NOMO-1 treated with dmso at 0.1 percent for 144 hours (cell line): ENCODE data around the gene PSMC1.
A peak's percentile ranks its signal among the peaks of the same experiment; 100 is the strongest.
"Not testable (repeated sequence)": the region's sequence is repeated elsewhere in the genome, so short reads cannot be mapped to it uniquely, and the experiment has no call there.

Experiments
- DNase-seq: peaks from one replicate; lab custom pipeline; 2025; ENCODE audit not compliant: unreplicated experiment; lab: John Stamatoyannopoulos, UW

Gene PSMC1

DNA sequence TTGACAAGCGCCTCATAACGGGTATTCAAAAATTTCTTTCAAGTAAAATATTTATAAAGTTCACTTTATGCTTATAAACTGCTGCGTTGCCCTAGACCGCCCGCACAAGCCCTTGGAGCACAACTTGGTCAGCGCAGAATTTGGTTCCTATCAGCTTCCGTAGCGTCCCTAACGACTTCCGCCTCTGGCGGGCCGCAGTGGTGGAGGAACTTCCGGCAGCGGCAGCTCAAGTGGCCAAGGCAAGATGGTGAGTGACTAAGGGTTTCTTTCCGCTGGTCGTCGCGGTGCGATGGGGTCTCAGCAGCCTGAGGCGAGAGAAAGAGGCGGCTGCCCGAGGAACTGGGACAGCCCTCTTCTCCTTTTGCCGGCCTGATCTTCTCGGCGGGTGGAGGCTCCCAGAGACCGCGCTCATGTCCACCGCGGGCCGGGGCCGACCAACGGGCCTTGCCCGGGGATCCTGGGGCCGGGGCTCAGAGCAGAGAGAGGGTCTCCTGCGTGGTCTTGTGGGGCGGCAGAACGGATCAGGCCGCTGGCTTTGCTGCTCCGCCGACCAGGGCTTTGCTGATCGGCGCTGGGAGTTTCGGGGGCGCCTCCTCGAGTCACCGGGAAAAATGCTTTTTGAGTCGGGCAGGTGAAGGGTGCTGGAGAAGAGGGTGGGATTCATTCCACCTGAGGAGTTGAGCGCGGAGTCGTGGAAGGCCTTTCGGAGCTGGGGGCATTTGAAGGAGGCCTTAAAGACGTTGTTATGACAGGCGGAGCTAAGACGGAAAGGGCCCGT is at the start of gene PSMC1:
TSS of gene PSMC1 (plus strand) at position 200 of the 778 bp plus-strand sequence. CDS start at position 245, 45 bp downstream.
- DNase-seq = peak; percentile 93

DNA sequence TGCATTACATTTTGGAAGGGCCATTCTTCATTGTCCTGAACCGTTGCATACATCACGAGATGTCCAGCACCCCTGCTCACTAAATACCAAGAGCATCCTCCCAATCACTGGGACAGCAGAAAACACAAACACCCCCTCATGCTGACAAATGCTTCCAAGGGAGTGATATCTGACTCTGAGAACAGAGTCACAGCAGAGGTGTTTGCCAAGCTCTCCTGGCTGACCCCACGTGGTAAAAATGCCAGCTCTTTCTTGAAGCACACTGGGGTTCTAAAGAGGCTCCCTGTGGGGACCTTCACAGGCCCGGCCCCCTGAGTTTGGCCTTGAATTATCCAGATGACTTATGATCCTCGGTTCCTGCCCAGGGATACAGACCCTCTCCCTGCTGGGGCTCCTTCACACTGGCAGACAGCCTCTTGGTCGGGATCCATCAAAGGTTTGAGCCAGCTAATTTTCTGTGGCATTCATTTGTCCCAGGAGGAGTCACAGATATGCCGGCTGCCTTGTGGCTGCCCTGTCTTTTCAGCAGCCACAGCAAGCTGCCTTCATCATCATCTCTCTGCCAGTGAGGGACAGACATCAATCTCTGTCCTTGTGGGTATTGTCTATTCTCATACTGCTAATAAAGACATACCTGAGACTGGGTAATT is 43.1 kb upstream of the PSMC1 start:
- no peak for DNase-seq

DNA sequence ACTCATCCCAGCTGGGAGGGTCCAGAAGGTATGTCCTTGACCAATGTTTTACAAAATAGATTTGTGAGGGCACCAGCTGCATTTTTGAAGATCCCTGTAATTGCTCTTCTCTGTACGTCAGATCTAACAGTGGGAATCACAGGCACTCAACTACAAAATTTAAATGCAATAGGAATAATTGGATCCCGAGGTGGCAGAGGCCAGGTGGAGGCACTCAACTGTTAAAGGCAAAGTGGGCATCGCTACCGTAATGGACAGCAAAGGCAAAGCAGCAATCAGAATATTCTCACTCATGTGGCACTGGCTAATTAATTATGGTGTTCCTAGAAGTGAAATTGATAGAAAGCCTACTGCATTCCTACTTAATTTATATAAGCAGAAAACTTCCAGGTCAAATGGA is 27.9 kb upstream of the PSMC1 start:
- no peak for DNase-seq

DNA sequence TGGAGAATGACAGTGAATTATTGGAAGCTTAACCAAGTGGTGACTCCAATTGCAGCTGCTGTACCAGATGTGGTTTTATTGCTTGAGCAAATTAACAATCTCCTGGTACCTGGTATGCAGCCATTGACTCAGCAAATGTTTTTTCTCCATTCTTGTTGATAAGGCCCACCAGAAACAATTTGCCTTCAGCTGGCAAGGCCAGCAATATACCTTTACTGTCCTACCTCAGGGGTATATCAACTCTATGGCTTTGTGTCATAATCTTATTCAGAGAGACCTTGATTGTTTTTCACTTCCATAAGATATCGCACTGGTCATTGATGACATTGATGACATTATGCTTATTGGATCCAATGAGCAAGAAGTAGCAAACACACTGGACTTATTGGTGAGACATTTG is 26.4 kb upstream of the PSMC1 start:
- not testable (repeated sequence) for DNase-seq

DNA sequence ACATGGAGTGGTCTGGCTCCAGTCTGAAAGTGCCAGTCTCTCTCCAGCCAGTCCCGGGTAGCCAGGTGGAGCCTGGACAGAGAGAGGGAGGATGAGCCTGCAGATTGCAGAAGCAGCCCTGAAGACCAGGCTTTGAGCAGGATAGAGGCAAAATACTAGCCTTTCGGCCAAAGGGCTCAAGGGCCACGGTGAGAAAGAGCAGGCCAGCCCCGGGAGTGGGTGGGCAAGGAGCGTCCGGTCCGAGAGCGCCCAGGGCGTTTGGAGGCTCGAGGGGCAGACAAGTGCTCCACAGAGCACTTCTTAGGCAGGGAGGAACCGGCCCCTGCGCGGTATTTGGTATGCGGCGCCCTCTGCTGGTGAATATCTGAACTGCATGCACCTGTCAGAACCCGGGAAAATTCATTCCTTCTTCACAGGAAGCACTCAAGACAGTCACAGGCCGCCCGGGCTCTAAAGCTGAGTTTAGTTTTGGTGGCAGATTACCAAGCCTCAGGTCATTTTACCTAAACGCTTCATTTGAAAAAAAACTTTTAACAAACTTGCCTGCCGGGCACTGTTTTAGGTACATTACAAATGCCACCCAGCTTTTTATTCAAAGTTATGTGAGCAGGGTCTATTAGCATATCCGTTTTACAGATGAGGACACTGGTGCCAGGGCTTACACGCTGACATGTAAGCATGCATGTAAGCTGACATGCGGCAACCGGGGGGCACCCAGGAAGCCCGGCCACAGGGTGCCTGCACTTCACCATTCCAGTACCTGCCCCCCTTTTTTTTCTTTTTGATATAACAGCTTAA is 21.0 kb upstream of the PSMC1 start:
- peak; percentile 73 for DNase-seq

DNA sequence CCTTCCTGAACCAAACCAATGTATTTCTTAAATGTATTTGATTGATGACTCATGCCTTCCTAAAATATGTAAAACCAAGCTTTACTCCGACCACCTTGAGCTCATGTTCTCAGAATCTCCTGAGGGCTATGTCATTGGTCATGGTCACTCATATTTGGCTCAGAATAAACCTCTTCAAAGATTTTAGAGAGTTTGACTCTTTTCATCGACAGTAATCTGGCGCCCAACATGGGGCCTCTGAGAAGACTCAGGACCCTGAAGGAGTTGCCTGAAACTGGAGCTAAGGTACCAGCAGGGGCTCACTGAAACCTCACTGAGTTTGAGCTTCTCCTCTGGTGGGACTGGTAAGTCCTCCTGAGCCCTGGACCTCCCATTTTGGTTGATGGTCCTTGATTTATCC is 17.2 kb upstream of the PSMC1 start:
- DNase-seq = no peak

DNA sequence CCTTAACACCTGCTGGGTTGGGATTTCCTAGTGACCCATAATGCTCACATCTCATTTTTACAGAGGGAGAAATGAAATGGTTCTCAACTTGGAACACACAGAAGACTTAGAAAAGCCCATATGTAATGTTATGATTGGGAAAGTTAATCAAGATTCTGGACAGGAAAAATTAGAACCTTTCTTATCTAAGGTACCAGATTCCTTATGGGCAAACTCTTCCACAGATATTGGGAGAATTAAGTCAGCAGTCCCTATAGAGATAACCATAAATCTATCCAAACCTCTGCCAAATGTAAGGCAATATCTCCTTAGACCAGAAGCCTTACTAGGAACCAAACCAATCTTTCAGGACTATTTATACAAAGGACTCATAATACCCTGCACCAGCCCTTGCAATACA is 13.9 kb upstream of the PSMC1 start:
- no peak for DNase-seq

DNA sequence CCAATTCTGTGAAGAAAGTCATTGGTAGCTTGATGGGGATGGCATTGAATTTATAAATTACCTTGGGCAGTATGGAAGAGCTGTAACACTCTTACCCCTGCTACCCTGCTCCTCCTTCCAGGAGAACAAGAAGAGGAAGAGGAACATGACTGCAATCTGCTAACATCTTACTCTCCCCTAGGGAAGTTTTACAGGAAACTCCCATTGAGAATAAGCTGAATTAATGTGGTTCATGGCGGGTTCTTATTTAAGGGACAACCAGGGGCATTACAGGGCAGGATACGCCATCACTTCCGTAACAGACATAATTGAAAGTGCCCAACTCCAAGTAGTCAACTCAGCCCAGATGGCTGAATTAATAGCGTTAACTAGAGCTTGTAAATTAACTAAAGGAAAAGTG is 9.4 kb upstream of the PSMC1 start:
- DNase-seq = no peak

DNA sequence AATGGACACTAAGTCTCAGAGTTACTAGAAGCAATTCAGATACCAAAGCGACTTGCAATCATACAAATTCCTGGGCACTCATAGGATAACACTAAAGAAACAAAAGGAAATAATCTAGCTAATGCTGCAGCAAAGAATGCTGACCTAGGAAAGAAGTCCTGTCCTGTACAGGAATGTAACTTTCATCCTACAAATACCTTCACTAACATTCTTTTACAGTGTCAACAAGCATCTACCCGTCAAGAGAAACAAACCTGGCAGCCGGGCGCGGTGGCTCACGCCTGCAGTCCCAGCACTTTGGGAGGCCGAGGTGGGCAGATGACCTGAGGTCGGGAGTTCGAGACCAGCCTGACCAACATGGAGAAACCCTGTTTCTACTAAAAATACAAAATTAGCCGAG is 8.9 kb upstream of the PSMC1 start:
- not testable (repeated sequence) for DNase-seq

DNA sequence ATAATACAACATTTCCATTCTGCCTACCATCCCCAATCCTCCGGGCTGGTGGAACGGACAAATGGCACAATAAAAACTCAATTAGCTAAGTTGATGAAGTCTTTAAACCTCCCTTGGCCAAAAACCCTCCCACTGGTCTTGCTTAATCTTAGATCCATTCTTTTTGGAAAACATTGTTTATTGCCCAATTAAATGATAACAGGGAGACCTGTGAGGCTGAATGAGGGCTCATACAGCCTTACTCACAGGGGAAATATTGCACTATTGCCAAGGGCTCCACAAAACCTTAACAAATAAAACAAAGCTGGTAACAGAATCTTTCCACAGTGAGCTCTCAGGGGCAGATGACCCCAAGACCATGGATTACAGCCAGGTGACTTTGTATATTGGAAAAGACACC is 7.8 kb upstream of the PSMC1 start:
- DNase-seq = no peak

DNA sequence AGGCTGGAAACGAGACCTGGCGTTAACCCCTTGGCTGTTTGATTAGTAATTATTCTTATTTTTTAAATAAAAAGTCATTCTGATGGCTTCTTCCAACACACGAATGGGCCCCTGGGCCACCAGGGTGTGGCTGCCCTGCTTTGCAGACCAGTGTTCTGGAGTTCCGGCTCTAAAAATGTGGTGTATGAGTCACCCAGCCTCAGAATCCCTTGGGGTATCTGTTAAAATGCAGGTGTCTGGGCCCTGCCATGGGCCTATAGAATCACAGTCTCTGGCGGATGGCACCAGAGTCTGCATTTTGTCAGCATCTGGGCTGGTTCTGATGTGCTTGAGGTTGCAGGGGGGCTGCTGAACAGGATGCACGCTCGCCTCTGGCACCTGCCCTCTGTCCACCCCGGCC is 2.5 kb upstream of the PSMC1 start:
- DNase-seq = no peak

DNA sequence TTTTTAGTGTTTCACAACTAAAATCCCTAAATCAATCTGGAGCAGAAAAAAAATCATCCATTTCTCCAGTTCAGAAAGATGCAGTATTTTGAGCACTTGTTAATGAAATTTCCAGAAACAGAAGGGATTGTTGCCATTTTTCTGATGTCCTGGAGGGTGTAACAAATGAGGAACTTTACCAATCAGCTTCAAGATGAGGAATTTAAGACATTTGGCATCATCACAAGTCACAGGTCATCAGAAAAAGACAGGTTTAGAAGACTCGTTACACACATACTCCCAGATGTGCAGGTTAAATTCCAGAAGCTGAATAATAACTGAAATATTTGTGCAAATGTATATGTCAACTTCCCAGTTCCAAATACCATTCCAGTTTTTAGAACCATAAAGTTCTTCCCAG is 482 bp upstream of the PSMC1 start:
- DNase-seq = no peak

DNA sequence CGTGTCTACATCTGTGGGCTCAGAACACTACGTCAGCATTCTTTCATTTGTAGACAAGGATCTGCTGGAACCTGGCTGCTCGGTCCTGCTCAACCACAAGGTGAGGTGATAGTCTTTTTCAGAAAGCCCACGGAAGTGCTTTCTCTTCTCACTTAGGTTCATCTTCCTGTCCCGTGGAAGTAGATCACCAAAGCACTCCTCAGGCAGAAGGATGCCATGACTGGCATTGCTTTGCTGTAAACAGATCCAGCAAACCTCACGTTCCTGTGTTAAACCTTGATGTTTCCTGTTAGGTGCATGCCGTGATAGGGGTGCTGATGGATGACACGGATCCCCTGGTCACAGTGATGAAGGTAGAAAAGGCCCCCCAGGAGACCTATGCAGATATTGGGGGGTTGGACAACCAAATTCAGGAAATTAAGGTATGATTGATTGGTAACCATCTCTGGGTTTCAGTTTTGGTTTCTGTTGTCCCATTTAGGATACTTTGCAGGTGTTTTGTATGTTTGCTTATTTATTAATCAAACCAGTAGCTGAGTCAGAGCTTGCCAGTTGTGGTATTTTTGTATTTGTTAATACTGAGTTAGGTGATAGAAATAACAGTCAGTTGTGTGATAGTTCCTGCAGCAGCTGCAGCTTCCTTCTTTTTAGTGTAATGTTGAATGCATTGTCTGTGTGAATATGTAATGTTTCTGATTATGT is 7.5 kb downstream of the PSMC1 start:
- no peak for DNase-seq

DNA sequence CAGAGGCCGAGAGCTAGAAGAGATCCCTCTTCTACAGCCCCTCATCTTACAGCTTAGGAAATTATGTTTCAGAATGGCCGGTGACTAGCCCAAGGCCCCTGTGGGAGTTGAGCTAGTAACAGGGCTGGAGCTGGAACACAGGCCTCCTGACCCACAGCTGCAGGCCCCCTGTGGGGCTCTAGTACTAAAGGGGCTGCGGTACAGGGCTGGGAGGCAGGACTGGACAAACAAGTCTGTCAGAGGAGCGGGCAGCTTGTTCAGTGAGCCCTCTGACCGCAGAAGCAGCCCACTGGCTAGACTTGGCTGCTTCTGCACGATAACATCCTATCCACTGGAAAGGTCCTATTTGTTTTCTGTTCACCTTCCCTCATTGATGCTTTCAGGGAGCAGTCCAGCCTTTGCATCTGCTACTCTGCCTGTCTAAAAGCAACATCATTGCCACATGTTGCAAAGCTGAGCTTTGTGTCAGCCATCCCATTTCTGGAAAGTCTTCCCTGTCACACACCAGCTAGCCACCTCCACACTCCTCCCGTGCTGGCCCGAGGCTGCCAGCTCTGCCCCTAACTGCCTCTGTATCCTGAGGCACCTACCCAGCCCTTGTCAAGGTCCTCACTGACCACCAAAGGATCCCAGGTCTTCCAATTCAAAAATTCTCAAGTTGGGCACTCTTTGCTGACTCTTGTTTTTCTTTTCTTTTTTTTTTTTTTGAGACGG is 10.2 kb downstream of the PSMC1 start:
- DNase-seq = no peak

DNA sequence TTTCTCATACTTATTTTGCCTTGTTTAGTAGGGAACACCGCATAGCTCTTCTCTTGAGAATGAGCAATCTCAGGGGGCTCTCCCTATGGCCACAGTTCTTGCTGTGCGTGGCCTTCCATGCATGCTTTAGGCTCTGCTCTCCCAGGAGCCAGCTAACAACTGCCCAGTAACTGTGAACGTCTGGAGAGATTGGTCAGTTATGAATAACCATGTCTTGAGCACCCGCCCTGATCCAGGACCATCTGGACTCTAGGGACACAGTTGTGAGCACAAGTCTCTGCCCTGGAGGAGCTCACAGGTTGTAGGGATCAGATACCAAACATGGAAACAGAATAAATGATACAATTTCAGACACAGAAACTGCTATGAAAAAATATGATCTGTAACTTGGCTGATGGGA is 12.1 kb downstream of the PSMC1 start:
- DNase-seq = no peak

DNA sequence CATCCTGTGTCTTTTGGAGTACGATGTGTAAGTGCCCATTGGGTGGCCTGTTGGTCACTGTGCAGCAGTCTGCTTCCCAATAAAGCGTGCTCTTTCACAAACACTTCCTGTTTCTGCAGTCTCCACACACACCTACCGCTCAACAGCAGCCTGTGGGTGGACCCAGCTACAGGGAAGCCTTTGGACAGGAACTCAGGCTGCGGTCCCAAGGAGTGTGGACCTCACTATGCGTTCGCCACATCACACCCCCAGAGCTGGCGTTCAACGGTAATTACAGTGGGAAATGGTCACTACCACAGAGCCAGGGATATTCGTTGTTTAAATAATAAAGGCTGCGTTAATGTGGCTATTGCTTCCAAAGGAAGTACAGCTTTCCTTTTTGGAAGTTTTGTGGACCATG is 16.2 kb downstream of the PSMC1 start:
- DNase-seq = peak; percentile 8

DNA sequence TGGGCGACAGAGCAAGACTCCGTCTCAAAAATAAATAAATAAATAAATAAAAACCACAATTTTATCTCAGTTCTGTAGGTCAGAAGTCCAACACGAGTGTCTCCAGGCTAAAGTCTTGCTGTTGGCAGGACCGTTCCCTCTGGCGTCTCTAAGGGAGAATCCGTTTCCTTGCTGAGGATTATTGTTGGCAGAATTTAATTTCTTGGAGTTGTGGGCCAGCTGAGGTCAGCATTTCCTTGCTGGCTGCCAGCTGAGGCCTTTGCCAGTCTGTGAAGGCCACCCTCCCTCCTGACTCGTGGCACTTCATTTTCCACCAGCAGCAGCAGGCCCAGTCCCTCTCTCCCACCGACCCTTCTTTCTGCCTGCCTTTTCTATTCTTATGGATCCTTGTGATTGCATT is 17.2 kb downstream of the PSMC1 start:
- DNase-seq = no peak

DNA sequence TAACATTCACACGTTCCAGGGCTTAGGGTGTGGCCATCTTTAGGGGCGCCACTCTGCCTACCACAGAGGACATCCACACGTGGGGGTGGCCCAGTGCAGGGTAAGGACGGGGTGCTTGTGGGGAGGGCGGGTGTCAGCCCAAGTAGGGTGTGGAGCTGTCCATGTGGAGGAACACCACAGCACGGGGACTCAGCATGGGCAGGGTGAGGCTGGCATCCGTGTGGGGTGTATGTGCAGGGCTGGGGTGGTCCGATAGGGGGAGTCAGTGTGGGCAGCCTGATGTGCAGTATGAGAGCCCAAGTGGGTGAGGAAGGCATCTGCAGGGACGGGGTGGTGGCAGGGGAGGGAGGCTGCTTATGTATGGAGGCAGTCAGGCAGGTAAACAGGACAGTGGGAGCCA is 17.7 kb downstream of the PSMC1 start:
- DNase-seq = peak; percentile 1

DNA sequence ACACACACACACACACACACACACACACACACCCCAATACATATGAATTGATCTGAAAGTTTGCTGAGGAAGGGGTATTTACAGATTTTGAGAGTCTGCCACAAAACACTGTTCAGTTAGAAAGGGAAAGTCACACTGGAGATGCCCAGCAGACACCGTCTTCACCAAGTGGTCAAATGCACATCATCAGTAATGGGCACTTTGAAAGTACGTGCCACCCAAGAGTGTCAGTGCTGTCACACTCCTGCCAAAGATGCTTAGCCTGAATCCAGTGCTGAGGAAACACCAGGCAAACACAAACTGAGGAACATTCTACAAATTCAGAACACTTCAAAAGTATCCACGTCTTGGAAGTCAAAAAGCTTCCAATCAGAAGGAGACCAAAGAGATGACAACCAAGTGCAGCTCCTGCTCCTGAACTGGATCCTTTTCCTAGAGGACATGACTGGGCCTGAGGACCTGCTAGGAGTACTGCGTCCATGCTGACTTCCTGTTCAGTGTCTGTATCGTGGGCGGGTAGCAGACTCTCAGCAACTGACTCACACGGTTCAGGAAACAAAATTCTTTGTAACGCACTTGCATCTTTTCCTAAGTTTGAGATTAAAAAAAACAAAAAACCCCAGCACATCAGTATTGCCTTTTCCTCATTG is 18.6 kb downstream of the PSMC1 start:
- no peak for DNase-seq

DNA sequence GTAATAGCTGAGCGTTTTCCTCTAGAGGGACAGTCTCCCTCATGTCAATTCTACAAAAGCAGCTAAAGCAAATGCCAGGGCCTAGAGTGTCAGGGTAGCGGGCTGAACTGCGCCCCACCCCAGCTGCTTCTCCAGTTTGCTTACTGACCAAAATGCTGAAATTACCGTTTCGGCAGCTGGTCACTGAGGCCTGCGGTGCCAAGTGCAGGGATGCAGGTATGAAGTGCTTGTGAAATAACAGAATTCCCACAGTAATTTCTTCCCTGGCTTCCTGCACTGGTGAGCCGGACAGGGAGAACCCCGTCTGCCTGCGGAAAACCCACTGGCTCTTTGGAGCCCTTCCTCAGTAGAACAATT is 19.1 kb downstream of the PSMC1 start:
- no peak for DNase-seq
